Measurements from ENCODE around the gene IL3.

DNA sequence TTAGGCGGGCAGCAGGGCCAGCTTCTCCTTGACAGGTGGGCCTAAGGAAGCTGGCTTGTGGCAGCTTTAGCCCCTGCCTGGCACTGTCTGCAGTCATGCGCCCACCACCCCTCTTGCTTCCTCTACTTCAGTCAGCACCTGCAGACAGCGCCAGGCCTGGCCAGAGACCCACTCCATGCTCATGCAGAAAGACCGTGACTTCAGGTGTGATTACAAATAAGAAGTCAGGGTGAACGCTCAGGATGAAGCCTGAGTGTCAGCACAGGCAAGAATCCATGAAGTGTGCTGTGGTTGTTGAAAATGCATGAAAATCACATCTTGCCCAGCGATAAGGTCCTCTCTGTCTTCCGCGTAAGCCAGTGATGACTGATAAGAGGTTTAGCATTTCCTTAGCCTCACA, 16.5 kb downstream of the IL3 start:
- no peak for TF ChIP-seq CTCF (IDR thresholded peaks at IDR 0.05)
- no peak for TF ChIP-seq POLR2A (IDR thresholded peaks at IDR 0.05)
- no peak for TF ChIP-seq EP300 (IDR thresholded peaks at IDR 0.05)
